OCI-LY7 (cell line): Measurements from ENCODE around the gene LPP. TPM values are rescaled to one million over a fixed set of nuclear protein-coding genes. Genes with fewer than 3 reads are reported as not detected.

Experiments
- BruUV-seq: library from RNA; stranded (reverse); fragments of 400-500 nt; replicated peaks from 2 replicates; lab custom pipeline; 2021; lab: Mats Ljungman, UMichigan
- CTCF ChIA-PET: fragments of 300-600 bp; sonication (Branson Sonifier 250); formaldehyde crosslinking; loops from one replicate; lab custom pipeline; 2022; ENCODE audit warnings: antibody characterized with exemption; ENCODE audit not compliant: unreplicated experiment; lab: Charles Lee
- POLR2A ChIA-PET: fragments of 300-600 bp; sonication (Branson Sonifier 250); formaldehyde crosslinking; loops from one replicate; lab custom pipeline; 2022; ENCODE audit warnings: antibody characterized with exemption; lab: Charles Lee
- DNase-seq: peaks from one replicate; pipeline ENCODE4 v3.0.0-alpha.2; 2015; ENCODE audit warnings: low spot score
- H2AFZ ChIP-seq: fragments of 200-600 bp; sonication (generic), shearing (Covaris generic); 2 replicates; pipeline ENCODE4 v1.6.1; 2014; ENCODE audit warnings: mild to moderate bottlenecking, antibody characterized with exemption, low read length, moderate library complexity
- H3K27ac ChIP-seq: fragments of 200-600 bp; sonication (generic); 2 replicates; pipeline ENCODE4 v1.5.1; 2014; ENCODE audit warnings: mixed run types, low read depth, mild to moderate bottlenecking, moderate library complexity, low read length, inconsistent platforms; ENCODE audit not compliant: poor library complexity, severe bottlenecking
- H3K36me3 ChIP-seq: fragments of 200-600 bp; sonication (generic); 2 replicates; pipeline ENCODE4 v1.6.1; 2014; ENCODE audit warnings: mild to moderate bottlenecking, antibody characterized with exemption, low read length, moderate library complexity, mixed read lengths; ENCODE audit not compliant: insufficient read depth
- H3K4me1 ChIP-seq: fragments of 200-600 bp; sonication (generic); 2 replicates; pipeline ENCODE4 v1.5.1; 2014; ENCODE audit warnings: mild to moderate bottlenecking, low read length; ENCODE audit not compliant: insufficient read depth, poor library complexity, severe bottlenecking
- H3K4me2 ChIP-seq: fragments of 200-600 bp; sonication (generic); 2 replicates; pipeline ENCODE4 v1.6.1; 2014; ENCODE audit warnings: mild to moderate bottlenecking, low read length
- H3K4me3 ChIP-seq: fragments of 200-600 bp; sonication (generic); 2 replicates; pipeline ENCODE4 v1.5.1; 2014; ENCODE audit warnings: mild to moderate bottlenecking, low read depth, low read length; ENCODE audit not compliant: poor library complexity, severe bottlenecking
- H3K79me2 ChIP-seq: fragments of 200-600 bp; sonication (generic); 2 replicates; pipeline ENCODE4 v1.6.1; 2016; ENCODE audit warnings: low read depth, mild to moderate bottlenecking, low read length, moderate library complexity, mixed read lengths; ENCODE audit not compliant: insufficient read depth
- H3K9me2 ChIP-seq: fragments of 200-600 bp; sonication (generic); 2 replicates; pipeline ENCODE4 v1.6.1; 2016; ENCODE audit warnings: mild to moderate bottlenecking, low read length, mixed read lengths; ENCODE audit not compliant: insufficient read depth
- H3K9me3 ChIP-seq: fragments of 200-600 bp; sonication (generic); 2 replicates; pipeline ENCODE4 v1.6.1; 2014; ENCODE audit warnings: mild to moderate bottlenecking, mixed run types, low read length, mixed read lengths
- H4K20me1 ChIP-seq: fragments of 200-600 bp; sonication (generic); 2 replicates; pipeline ENCODE4 v1.6.1; 2014; ENCODE audit warnings: mild to moderate bottlenecking, antibody characterized with exemption, low read length, moderate library complexity, mixed read lengths; ENCODE audit not compliant: insufficient read depth
- CTCF ChIP-seq: fragments of 200-600 bp; sonication (generic); conservative IDR thresholded peaks from 2 replicates; pipeline ENCODE4 v1.5.1; 2014; ENCODE audit warnings: mild to moderate bottlenecking, antibody characterized with exemption, low read length, moderate library complexity, mixed read lengths
- EZH2phosphoT487 ChIP-seq: fragments of 200-600 bp; sonication (generic); IDR thresholded peaks from 2 replicates; pipeline ENCODE4 v1.6.1; 2018; ENCODE audit warnings: low read depth, borderline replicate concordance, mild to moderate bottlenecking, mixed run types, antibody characterized with exemption, low read length, moderate library complexity, mixed read lengths
- intact Hi-C: fragments of 100-400 bp; cut with micrococcal nuclease; formaldehyde crosslinking; loops from one replicate; pipeline ENCODE4 v1.10.0; 2022; ENCODE audit not compliant: unreplicated experiment
- total RNA-seq, 2 experiments: library from RNA; depleted of rRNA in 1 of 2; stranded (reverse); fragments of >200 nt in 1 of 2; shearing (Covaris generic) in 1 of 2; gene quantifications; 2 replicates each; pipeline ENCODE4 v1.2.3, GENCODE V29; 2014 to 2022

Gene LPP
- total RNA-seq, 2 experiments from 2014 or later, result 10.9 to 119 TPM

GRCh38 chr3:188722963-188723362 lies 569.0 kb downstream of the LPP start:
- H3K4me1 ChIP-seq, result no peaks in the 10 kb centered on the region
- DNase-seq, result no peak
- no TSS peak for BruUV-seq
- no peak overlapping the region for H3K4me2 ChIP-seq
- no peak for TF ChIP-seq EZH2phosphoT487
- intact Hi-C loops, result no loop called here
- no peaks in the 10 kb centered on the region; the same call in 1 of the 2 replicates for H3K36me3 ChIP-seq
- H4K20me1 ChIP-seq, result no peaks in the 10 kb centered on the region
- H3K79me2 ChIP-seq, result no peaks in the 10 kb centered on the region
- H3K9me2 ChIP-seq, result no peaks in the 10 kb centered on the region
- H3K27ac ChIP-seq, result no peak overlapping the region
- ChIA-PET CTCF (no interaction called here), POLR2A (interaction anchor here (0.7 to 1.0 kb wide), 2 partner anchors 12 to 147 kb away, joined by 3 read pairs; no protein-coding TSS in a partner anchor)
- H3K4me3 ChIP-seq, result no peak overlapping the region
- no peak overlapping the region for H2AFZ ChIP-seq
- no peaks in the 10 kb centered on the region for H3K9me3 ChIP-seq

- POLR2A ChIA-PET, result interaction anchor here (1.0 kb wide), 1 partner anchor 11 kb away, joined by 3 read pairs; no protein-coding TSS in a partner anchor
- no peak overlapping the region for H3K4me3 ChIP-seq
- H3K27ac ChIP-seq, result no peak overlapping the region
- no TSS peak for BruUV-seq
- TF ChIP-seq EZH2phosphoT487 (no peak), CTCF (no peak)
- no peak for DNase-seq
- H3K9me2 ChIP-seq, result no peaks in the 10 kb centered on the region
- H3K4me2 ChIP-seq, result no peak overlapping the region
- H3K9me3 ChIP-seq, result no peaks in the 10 kb centered on the region
- H3K4me1 ChIP-seq, result peaks cover 19% of the 10 kb centered on the region
- no peaks in the 10 kb centered on the region for H4K20me1 ChIP-seq
- no peaks in the 10 kb centered on the region for H3K36me3 ChIP-seq
- H2AFZ ChIP-seq, result no peak overlapping the region
- CTCF ChIA-PET, result no interaction called here
- intact Hi-C loops, result no loop called here
- H3K79me2 ChIP-seq, result no peaks in the 10 kb centered on the region
Observed at GRCh38 chr3:188727052-188727451, 573.1 kb downstream of the LPP start.

GRCh38 chr3:188728371-188728896 lies 574.5 kb downstream of the LPP start:
- CTCF ChIA-PET, result no interaction called here
- Histone ChIP-seq H3K36me3 (no peaks in the 10 kb centered on the region), H2AFZ (no peak overlapping the region), H3K4me1 (peaks cover 19% of the 10 kb centered on the region), H3K79me2 (no peaks in the 10 kb centered on the region), H3K9me3 (no peaks in the 10 kb centered on the region), H4K20me1 (no peaks in the 10 kb centered on the region), H3K27ac (no peak overlapping the region), H3K9me2 (no peaks in the 10 kb centered on the region), H3K4me2 (no peak overlapping the region), H3K4me3 (no peak overlapping the region)
- TF ChIP-seq CTCF (no peak), EZH2phosphoT487 (no peak)
- intact Hi-C loops, result no loop called here
- no peak for DNase-seq
- POLR2A ChIA-PET, result interaction anchor here (0.7 to 1.4 kb wide), 4 partner anchors 18 to 76 kb away, joined by 3 to 4 read pairs (median 3); no protein-coding TSS in a partner anchor
- BruUV-seq, result no TSS peak
